ENCODE results near the gene KRTAP5-11. TPM values are rescaled to one million over a fixed set of nuclear protein-coding genes. Genes with fewer than 3 reads are reported as not detected.
"Not testable (repeated sequence)": the region's sequence is repeated elsewhere in the genome, so short reads cannot be mapped to it uniquely, and the experiment has no call there.

Gene KRTAP5-11
- total RNA-seq (ENCODE audit: low replicate concordance): not detected in 2 replicates

GRCh38 chr11:71582309-71582895 is at the start of gene KRTAP5-11:
TSS of gene KRTAP5-11 (minus strand) at chr11:71582875. CDS start at chr11:71582837, 38 bp downstream.
- no peaks in the 10 kb centered on the region for H3K36me3 Mint-ChIP-seq
- no peaks in the 10 kb centered on the region for H4K20me1 ChIP-seq (ENCODE audit: low read depth)
- no peak within 1 kb of the TSS for H3K4me3 ChIP-seq
- H3F3A ChIP-seq (ENCODE audit: low read depth): no peaks in the 10 kb centered on the region
- H3K27me3 Mint-ChIP-seq (ENCODE audit: insufficient read depth, low read depth): peaks cover 4% of the 10 kb centered on the region
- no peak for DNase-seq (ENCODE audit: low spot score)
- no peak within 1 kb of the TSS for H3K9ac ChIP-seq
- no peaks in the 10 kb centered on the region for H3K79me2 ChIP-seq (ENCODE audit: low read depth)
- H3K9me3 Mint-ChIP-seq: no peaks in the 10 kb centered on the region
- H2AFZ ChIP-seq (replicated peaks): no peak within 1 kb of the TSS
- H3K36me3 ChIP-seq: no peaks in the 10 kb centered on the region
- no peak for TF ChIP-seq EZH2 (IDR thresholded peaks at IDR 0.05)
- TF ChIP-seq CTCF (IDR thresholded peaks at IDR 0.05): no peak
- TF ChIP-seq EZH2phosphoT487 (IDR thresholded peaks at IDR 0.05): no peak
- peaks cover 30% of the 10 kb centered on the region for H3K4me1 Mint-ChIP-seq
- H3K27ac ChIP-seq: no peak within 1 kb of the TSS
- no peak within 1 kb of the TSS for H3K4me3 Mint-ChIP-seq
- no peak within 1 kb of the TSS for H3K4me2 ChIP-seq
- H3K27me3 ChIP-seq: no peaks in the 10 kb centered on the region
- peaks cover 4% of the 10 kb centered on the region for H3K4me1 ChIP-seq
- no peaks in the 10 kb centered on the region for H3K9me3 ChIP-seq (ENCODE audit: low read depth)
- no peak within 1 kb of the TSS for H3K27ac Mint-ChIP-seq

GRCh38 chr11:71631551-71631950 is 48.9 kb upstream of the KRTAP5-11 start:
- not testable (repeated sequence) for H3K27me3 ChIP-seq; H3K4me2 ChIP-seq; H3K9me3 Mint-ChIP-seq; H3K27ac ChIP-seq; H3K4me3 Mint-ChIP-seq; H3K9me3 ChIP-seq (ENCODE audit: low read depth); H3K4me1 ChIP-seq; H3K27ac Mint-ChIP-seq; H3K4me1 Mint-ChIP-seq; H3F3A ChIP-seq (ENCODE audit: low read depth); DNase-seq (ENCODE audit: low spot score); H4K20me1 ChIP-seq (ENCODE audit: low read depth); H3K79me2 ChIP-seq (ENCODE audit: low read depth); H3K9ac ChIP-seq; H2AFZ ChIP-seq (replicated peaks); H3K4me3 ChIP-seq; H3K36me3 ChIP-seq; H3K36me3 Mint-ChIP-seq
- H3K27me3 Mint-ChIP-seq (ENCODE audit: insufficient read depth, low read depth): peaks cover 16% of the 10 kb centered on the region

GRCh38 chr11:71630071-71630470 is 47.4 kb upstream of the KRTAP5-11 start:
- not testable (repeated sequence) for H3K27me3 ChIP-seq; H2AFZ ChIP-seq (replicated peaks); H4K20me1 ChIP-seq (ENCODE audit: low read depth); H3K36me3 Mint-ChIP-seq; H3K9ac ChIP-seq; H3F3A ChIP-seq (ENCODE audit: low read depth); H3K27ac ChIP-seq; H3K4me3 Mint-ChIP-seq; H3K79me2 ChIP-seq (ENCODE audit: low read depth); H3K4me1 Mint-ChIP-seq; DNase-seq (ENCODE audit: low spot score); H3K4me2 ChIP-seq; H3K27ac Mint-ChIP-seq; H3K36me3 ChIP-seq; H3K4me1 ChIP-seq; H3K9me3 ChIP-seq (ENCODE audit: low read depth); H3K9me3 Mint-ChIP-seq; H3K4me3 ChIP-seq
- H3K27me3 Mint-ChIP-seq (ENCODE audit: insufficient read depth, low read depth): peaks cover 11% of the 10 kb centered on the region

- not testable (repeated sequence) for H3K4me3 ChIP-seq; H3K9me3 ChIP-seq (ENCODE audit: low read depth); H3K27me3 ChIP-seq; H3K4me1 Mint-ChIP-seq; H3F3A ChIP-seq (ENCODE audit: low read depth); H3K9ac ChIP-seq; H3K27ac Mint-ChIP-seq; H3K4me2 ChIP-seq; DNase-seq (ENCODE audit: low spot score); H3K79me2 ChIP-seq (ENCODE audit: low read depth); H3K4me1 ChIP-seq; H3K4me3 Mint-ChIP-seq; H3K36me3 Mint-ChIP-seq; H3K27me3 Mint-ChIP-seq (ENCODE audit: insufficient read depth, low read depth); H2AFZ ChIP-seq (replicated peaks); H4K20me1 ChIP-seq (ENCODE audit: low read depth); H3K27ac ChIP-seq; H3K9me3 Mint-ChIP-seq; H3K36me3 ChIP-seq
These were observed 46.3 kb upstream of the KRTAP5-11 start for GRCh38 chr11:71628943-71629342.

- not testable (repeated sequence) for H4K20me1 ChIP-seq (ENCODE audit: low read depth); H3K4me3 ChIP-seq; H3K36me3 ChIP-seq; H3K27me3 Mint-ChIP-seq (ENCODE audit: insufficient read depth, low read depth); H3K36me3 Mint-ChIP-seq; H3K27ac Mint-ChIP-seq; H2AFZ ChIP-seq (replicated peaks); H3K4me2 ChIP-seq; DNase-seq (ENCODE audit: low spot score); H3F3A ChIP-seq (ENCODE audit: low read depth); H3K9me3 Mint-ChIP-seq; H3K4me1 ChIP-seq; H3K79me2 ChIP-seq (ENCODE audit: low read depth); H3K9me3 ChIP-seq (ENCODE audit: low read depth); H3K27ac ChIP-seq; H3K4me1 Mint-ChIP-seq; H3K4me3 Mint-ChIP-seq; H3K9ac ChIP-seq; H3K27me3 ChIP-seq
These were observed 40.6 kb upstream of the KRTAP5-11 start for GRCh38 chr11:71623226-71623625.

- H3K4me3 ChIP-seq; H3K27ac ChIP-seq; H3K9me3 Mint-ChIP-seq; H3K27ac Mint-ChIP-seq; H3K4me3 Mint-ChIP-seq; DNase-seq (ENCODE audit: low spot score); H3K36me3 Mint-ChIP-seq; H3K9me3 ChIP-seq (ENCODE audit: low read depth); H3K36me3 ChIP-seq; H3K27me3 ChIP-seq; H4K20me1 ChIP-seq (ENCODE audit: low read depth); H3K27me3 Mint-ChIP-seq (ENCODE audit: insufficient read depth, low read depth); H2AFZ ChIP-seq (replicated peaks); H3K4me1 ChIP-seq; H3K9ac ChIP-seq; H3K4me2 ChIP-seq; H3F3A ChIP-seq (ENCODE audit: low read depth); H3K4me1 Mint-ChIP-seq; H3K79me2 ChIP-seq (ENCODE audit: low read depth): not testable (repeated sequence)
These were observed 39.9 kb upstream of the KRTAP5-11 start for GRCh38 chr11:71622561-71622960.

GRCh38 chr11:71615003-71615402 is 32.3 kb upstream of the KRTAP5-11 start:
- H2AFZ ChIP-seq (replicated peaks); H3K9ac ChIP-seq; H3K27me3 Mint-ChIP-seq (ENCODE audit: insufficient read depth, low read depth); H3K27me3 ChIP-seq; H4K20me1 ChIP-seq (ENCODE audit: low read depth); H3K4me1 ChIP-seq; H3K9me3 ChIP-seq (ENCODE audit: low read depth); H3K79me2 ChIP-seq (ENCODE audit: low read depth); DNase-seq (ENCODE audit: low spot score); H3K36me3 ChIP-seq; H3K4me3 ChIP-seq; H3K9me3 Mint-ChIP-seq; H3K4me3 Mint-ChIP-seq; H3K4me2 ChIP-seq; H3F3A ChIP-seq (ENCODE audit: low read depth); H3K4me1 Mint-ChIP-seq; H3K27ac Mint-ChIP-seq; H3K27ac ChIP-seq; H3K36me3 Mint-ChIP-seq: not testable (repeated sequence)

Data from neural progenitor cell (in vitro differentiated cells).